Stimulated activated CD4-positive, alpha-beta T cell treated with anti-CD3 and anti-CD28 coated beads, Interleukin-2, amount 100 ng/mL, for 48 hours (primary cell): ENCODE results near the gene SLC9A7.

Source experiments
- DNase-seq, 2 donors: peaks; one replicate each; pipeline ENCODE4 v3.0.0-alpha.2; 2020

SLC9A7 gene

GRCh38 chrX:46567388-46567787 lies 191.5 kb downstream of the SLC9A7 start:
- no peak for DNase-seq

GRCh38 chrX:46561824-46562657 lies 196.9 kb downstream of the SLC9A7 start:
- no peak for DNase-seq

GRCh38 chrX:46559062-46559461 lies 199.9 kb downstream of the SLC9A7 start:
- DNase-seq, result no peak

- DNase-seq, result no peak
Observed at GRCh38 chrX:46554942-46555341, 204.0 kb downstream of the SLC9A7 start.

- no peak for DNase-seq
Observed at GRCh38 chrX:46553935-46554334, 205.0 kb downstream of the SLC9A7 start.

- no peak for DNase-seq
Observed at GRCh38 chrX:46551494-46552128, 207.3 kb downstream of the SLC9A7 start.

GRCh38 chrX:46549914-46550313 lies 209.0 kb downstream of the SLC9A7 start:
- no peak for DNase-seq
